ENCODE data around the gene SENP3.
"Not testable (repeated sequence)": the region's sequence is repeated elsewhere in the genome, so short reads cannot be mapped to it uniquely, and the experiment has no call there.

The SENP3 gene

DNA sequence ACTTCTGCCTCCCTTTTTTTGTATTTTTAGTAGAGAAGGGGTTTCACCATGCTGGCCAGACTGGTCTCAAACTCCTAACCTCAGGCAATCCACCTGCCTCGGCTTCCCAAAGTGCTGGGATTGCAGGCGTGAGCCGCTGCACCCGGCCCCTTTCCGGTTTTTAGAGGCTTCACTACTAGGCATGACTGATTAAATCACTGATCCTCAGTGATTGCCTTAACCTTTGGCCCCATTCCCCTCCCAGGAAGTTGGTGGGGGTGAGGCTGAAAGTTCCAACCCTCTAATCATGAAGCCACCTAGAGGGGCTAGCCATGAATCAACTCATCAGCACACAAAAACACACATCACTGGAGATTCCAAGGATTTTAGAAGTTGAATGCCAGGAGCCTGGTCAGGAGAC is 35.8 kb downstream of the SENP3 start:
- not testable (repeated sequence) for DNase-seq (ENCODE audit: low read depth)

DNA sequence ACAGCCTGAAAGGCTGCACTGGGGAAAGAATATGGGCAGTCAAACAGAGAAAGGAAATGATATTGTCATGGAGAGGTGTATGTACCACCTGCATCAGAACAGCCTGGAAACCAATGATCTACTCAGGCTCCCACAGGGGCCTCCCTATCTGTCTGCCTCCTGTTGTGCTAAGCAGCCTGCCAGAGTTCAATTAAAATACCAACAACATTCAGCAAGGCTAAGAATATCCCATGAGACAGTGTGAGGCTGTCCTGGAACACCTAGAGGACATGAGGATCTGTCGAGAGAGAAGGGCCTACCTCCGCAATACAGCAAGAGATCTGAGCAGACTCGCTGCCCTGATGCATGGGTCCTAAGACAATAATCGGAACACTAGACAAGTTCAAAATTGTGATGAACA is 44.6 kb downstream of the SENP3 start:
- no peak for DNase-seq (ENCODE audit: low read depth)

DNA sequence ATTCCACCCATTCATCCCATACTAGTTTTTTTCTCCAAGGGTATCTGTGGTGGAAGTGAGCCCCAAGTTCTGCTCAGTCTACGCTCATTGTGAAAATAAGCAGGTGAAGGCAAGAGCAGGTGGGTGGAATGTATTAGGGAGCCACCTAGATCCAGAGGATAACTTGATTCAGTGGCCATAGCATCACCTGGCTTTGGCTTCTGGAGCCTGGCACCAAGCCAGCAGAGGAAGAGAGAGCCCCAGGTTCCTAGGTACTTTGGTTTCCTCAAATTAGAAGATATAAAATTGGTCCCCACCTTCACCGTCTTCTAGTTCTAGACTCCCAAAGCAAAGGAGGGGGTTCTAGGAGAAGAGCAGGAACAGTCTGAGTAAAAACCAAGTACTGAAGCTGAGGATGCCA is 48.9 kb downstream of the SENP3 start:
- DNase-seq (ENCODE audit: low read depth), result no peak

GRCh38 chr17:7611635-7612293 is 50.0 kb downstream of the SENP3 start:
- DNase-seq (ENCODE audit: low read depth), result no peak

GRCh38 chr17:7612294-7612640 is 50.5 kb downstream of the SENP3 start:
- peak; percentile 29 for DNase-seq (ENCODE audit: low read depth)

GRCh38 chr17:7613769-7614424 is 52.2 kb downstream of the SENP3 start:
- peak; percentile 38 for DNase-seq (ENCODE audit: low read depth)

DNA sequence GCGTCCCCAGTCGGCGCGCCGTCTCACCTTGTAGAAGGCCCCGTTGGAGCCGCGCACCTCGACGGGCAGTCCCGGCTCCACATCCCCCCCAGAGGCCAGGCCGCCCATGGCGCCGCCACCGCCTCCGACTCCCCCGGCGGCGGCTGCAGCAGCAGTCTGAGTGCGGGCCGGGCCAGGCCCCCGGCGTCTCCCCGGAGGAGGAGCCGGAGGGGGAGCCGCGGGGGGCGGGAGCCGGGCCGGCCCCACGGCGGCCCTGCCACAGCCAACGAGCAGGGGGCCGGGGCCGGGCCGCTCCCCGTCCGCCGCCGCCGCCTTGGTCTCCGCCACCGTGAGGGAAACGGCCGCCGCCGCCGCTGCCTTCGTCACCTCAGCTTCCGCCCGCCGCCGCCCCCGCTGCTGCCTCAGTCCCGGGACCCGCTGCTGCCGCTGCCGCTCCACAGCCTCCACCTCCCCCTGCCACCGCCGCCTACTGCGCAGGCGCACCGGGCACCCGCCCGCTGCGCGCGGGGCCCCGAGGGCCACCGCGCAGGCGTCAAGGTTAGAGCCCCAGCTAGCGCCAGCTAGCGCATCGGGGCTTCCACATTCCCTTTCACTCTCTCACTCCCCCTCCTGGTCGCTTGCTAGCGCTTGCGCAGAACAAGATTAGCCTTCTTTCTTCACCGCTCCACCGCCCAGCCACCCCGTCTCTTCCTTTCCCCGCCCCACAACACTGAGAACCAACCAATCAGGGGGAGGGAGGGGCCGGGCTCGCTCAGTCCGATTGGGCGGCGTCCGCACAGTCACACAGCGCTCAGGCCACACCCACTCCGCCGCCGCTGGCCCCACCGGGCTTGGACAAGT is 52.9 kb downstream of the SENP3 start, which contains the start of gene FXR2:
TSS of gene FXR2 (minus strand) at position 473 of the 840 bp plus-strand sequence. CDS start at position 108, 365 bp downstream.
- peak; percentile 100 for DNase-seq (ENCODE audit: low read depth)

DNA sequence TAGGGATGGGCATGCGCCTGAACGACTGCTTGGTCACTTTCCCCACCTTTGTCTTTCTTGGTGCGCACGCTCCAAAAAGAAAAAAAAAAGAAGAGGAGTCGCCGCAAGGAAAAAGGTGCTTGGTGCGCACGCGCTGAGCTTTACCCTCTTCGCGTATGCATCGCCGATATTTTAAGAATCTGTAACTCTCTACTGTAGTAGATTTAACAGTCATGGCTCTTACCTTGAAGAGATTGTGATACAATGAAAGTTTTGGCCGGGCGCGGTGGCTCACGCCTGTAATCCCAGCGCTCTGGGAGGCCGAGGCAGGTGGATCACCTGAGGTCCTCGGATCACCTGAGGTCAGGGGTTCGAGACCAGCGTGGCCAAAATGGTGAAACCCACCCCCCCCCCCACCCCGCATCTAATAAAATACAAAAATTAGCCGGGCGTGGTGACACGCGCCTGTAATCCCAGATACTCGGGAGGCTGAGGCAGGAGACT is 53.6 kb downstream of the SENP3 start:
- DNase-seq (ENCODE audit: low read depth), result no peak

DNA sequence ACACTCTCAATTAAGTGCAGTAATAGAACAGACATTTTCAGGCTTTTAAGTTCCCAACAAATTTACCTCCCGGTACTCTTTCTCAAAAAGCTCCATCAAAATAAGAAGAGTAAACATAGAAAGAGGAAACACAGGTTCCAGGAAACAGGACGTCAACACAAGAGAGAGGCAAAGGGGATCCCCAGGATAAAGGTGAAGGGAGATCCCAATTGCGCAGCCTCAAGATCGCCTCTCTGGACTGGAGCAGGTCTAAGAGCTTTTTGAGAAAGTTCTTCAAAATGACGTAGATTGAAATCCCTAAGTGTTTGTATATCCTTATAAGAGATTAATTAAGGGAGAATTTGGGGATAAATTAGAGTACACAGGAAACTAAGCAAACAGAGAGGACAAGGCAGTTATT is 56.9 kb downstream of the SENP3 start:
- DNase-seq (ENCODE audit: low read depth), result no peak

- no peak for DNase-seq (ENCODE audit: low read depth)
Measured at GRCh38 chr17:7620835-7621234, 59.1 kb downstream of the SENP3 start.
